ENCODE measurements around the gene SPATS2L. TPM values are rescaled to one million over a fixed set of nuclear protein-coding genes. Genes with fewer than 3 reads are reported as not detected.

Gene SPATS2L
- polyA plus RNA-seq, 2 of the 4 experiments (the other 2 are of a cell fraction): 85.2 to 202 TPM

GRCh38 chr2:200454927-200455801 lies 148.7 kb downstream of the SPATS2L start:
- no peak overlapping the region for H3K4me3 ChIP-seq
- H3K4me2 ChIP-seq: peak overlapping the region; percentile 60
- no peaks in the 10 kb centered on the region for H3K9me3 ChIP-seq
- FAIRE-seq (peak; percentile 39), DNase-seq (ENCODE audit: low read depth in 1 of 2, low spot score in 1 of 2) (peak in 1 of 2 experiments; percentile 33), ATAC-seq (peak; percentile 72 to 78)
- peak overlapping the region in 1 of 2 experiments; percentile 62; a peak in 3 of 6 replicates for H3K27ac ChIP-seq
- CTCF ChIA-PET: interaction anchor here (0.9 to 2.2 kb wide), 6 partner anchors 11 to 475 kb away, joined by 4 to 9 read pairs (median 4); no protein-coding TSS in a partner anchor
- POLR2A ChIA-PET: no interaction called here
- H3K4me1 ChIP-seq: peaks cover 18% of the 10 kb centered on the region
- WGBS (ENCODE audit: missing lambda C conversion rate): 51% methylated on average over 4 of the region's 4 CpGs
- no peak for TF ChIP-seq FOSL2 (IDR thresholded peaks at IDR 0.05)
- TF ChIP-seq FOSL2 (CRISPR knock-in tag; IDR thresholded peaks at IDR 0.05): peak; percentile 27
- no peak for TF ChIP-seq POLR2A (IDR thresholded peaks at IDR 0.05; ENCODE audit: low read length)
- 0 out of 2 replicates have a peak, but pooled peaks have one; percentile 20 for TF ChIP-seq JUNB (IDR thresholded peaks at IDR 0.05)

GRCh38 chr2:200455958-200456421 lies 149.5 kb downstream of the SPATS2L start:
- ChIA-PET CTCF (interaction anchor here (0.9 to 2.2 kb wide), 3 partner anchors 16 to 476 kb away, joined by 4 to 9 read pairs (median 7); no protein-coding TSS in a partner anchor), POLR2A (no interaction called here)
- Histone ChIP-seq H3K27ac (peak overlapping the region in 1 of 2 experiments; percentile 62; a peak in 3 of 6 replicates), H3K4me3 (no peak overlapping the region), H3K4me1 (peaks cover 18% of the 10 kb centered on the region), H3K9me3 (no peaks in the 10 kb centered on the region), H3K4me2 (peak overlapping the region; percentile 60)
- FAIRE-seq (no peak), DNase-seq (ENCODE audit: low read depth in 1 of 2, low spot score in 1 of 2) (no peak), ATAC-seq (peak; percentile 13 to 26; a peak in 1 of 6 replicates)
- 89% methylated on average over 4 of the region's 4 CpGs for WGBS (ENCODE audit: missing lambda C conversion rate)
- TF ChIP-seq TFCP2L1 (CRISPR knock-in tag; IDR thresholded peaks at IDR 0.05): no peak
- no peak for TF ChIP-seq CTCF (IDR thresholded peaks at IDR 0.05)
- TF ChIP-seq, protein P1, sequence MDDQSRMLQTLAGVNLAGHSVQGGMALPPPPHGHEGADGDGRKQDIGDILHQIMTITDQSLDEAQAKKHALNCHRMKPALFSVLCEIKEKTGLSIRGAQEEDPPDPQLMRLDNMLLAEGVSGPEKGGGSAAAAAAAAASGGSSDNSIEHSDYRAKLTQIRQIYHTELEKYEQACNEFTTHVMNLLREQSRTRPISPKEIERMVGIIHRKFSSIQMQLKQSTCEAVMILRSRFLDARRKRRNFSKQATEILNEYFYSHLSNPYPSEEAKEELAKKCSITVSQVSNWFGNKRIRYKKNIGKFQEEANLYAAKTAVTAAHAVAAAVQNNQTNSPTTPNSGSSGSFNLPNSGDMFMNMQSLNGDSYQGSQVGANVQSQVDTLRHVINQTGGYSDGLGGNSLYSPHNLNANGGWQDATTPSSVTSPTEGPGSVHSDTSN (IDR thresholded peaks at IDR 0.05): no peak
- TF ChIP-seq CBX2 (IDR thresholded peaks at IDR 0.05; ENCODE audit: borderline replicate concordance, low read depth): no peak
- TF ChIP-seq, protein P2, sequence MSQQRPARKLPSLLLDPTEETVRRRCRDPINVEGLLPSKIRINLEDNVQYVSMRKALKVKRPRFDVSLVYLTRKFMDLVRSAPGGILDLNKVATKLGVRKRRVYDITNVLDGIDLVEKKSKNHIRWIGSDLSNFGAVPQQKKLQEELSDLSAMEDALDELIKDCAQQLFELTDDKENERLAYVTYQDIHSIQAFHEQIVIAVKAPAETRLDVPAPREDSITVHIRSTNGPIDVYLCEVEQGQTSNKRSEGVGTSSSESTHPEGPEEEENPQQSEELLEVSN (IDR thresholded peaks at IDR 0.05; ENCODE audit: borderline replicate concordance, low read depth): no peak
- TF ChIP-seq RNF2 (IDR thresholded peaks at IDR 0.05; ENCODE audit: borderline replicate concordance, low read depth): no peak
- no peak for TF ChIP-seq JUNB (IDR thresholded peaks at IDR 0.05)
- TF ChIP-seq, protein P3, sequence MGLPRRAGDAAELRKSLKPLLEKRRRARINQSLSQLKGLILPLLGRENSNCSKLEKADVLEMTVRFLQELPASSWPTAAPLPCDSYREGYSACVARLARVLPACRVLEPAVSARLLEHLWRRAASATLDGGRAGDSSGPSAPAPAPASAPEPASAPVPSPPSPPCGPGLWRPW (IDR thresholded peaks at IDR 0.05): no peak
- TF ChIP-seq, protein P4, sequence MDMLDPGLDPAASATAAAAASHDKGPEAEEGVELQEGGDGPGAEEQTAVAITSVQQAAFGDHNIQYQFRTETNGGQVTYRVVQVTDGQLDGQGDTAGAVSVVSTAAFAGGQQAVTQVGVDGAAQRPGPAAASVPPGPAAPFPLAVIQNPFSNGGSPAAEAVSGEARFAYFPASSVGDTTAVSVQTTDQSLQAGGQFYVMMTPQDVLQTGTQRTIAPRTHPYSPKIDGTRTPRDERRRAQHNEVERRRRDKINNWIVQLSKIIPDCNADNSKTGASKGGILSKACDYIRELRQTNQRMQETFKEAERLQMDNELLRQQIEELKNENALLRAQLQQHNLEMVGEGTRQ (IDR thresholded peaks at IDR 0.05): no peak
- no peak for TF ChIP-seq ATOH8 (CRISPR knock-in tag; IDR thresholded peaks at IDR 0.05; ENCODE audit: low read depth)
- TF ChIP-seq HEYL (CRISPR knock-in tag; IDR thresholded peaks at IDR 0.05): no peak
- TF ChIP-seq HOXB5 (CRISPR knock-in tag; IDR thresholded peaks at IDR 0.05): no peak
- TF ChIP-seq KDM1A (IDR thresholded peaks at IDR 0.05; ENCODE audit: low read depth): no peak
- TF ChIP-seq RARB (CRISPR knock-in tag; IDR thresholded peaks at IDR 0.05): no peak
- TF ChIP-seq HDAC2 (IDR thresholded peaks at IDR 0.05): no peak

All from A549 (cell line).